Pancreas (tissue), 10 donors: ENCODE measurements around the gene FAM228B. TPM values are rescaled to one million over a fixed set of nuclear protein-coding genes. Genes with fewer than 3 reads are reported as not detected.
A peak's percentile ranks its signal among the peaks of the same experiment; 100 is the strongest.

Source experiments
- ATAC-seq, 4 donors: fragments of 200-7000 bp; cut with Tn5 transposase; one replicate each; pipeline versions ENCODE4 v1.8.0 to v1.9.1; 2020; ENCODE audit warnings: mild to moderate bottlenecking in 4 of 4, moderate library complexity in 4 of 4
- DNase-seq, 6 donors: peaks; one replicate each; pipeline ENCODE4 v3.0.0-alpha.2; 2020
- FAIRE-seq: peaks from 2 replicates; lab custom pipeline; 2012; peaks lifted over from hg19 to GRCh38; lab: Jason Lieb, UNC
- H3K27ac ChIP-seq, 4 donors: fragments of 200-600 bp; sonication (generic); 1 replicate in 3 of 4; 2 replicates in 1 of 4; pipeline versions ENCODE4 v1.5.0 to v1.8.0; 2020
- H3K27me3 ChIP-seq, 4 donors: fragments of 200-600 bp; one replicate each; pipeline ENCODE4 v1.8.0; 2021
- H3K36me3 ChIP-seq, 3 donors: fragments of 200-600 bp; sonication (generic) in 1 of 3; one replicate each; pipeline versions ENCODE4 v1.5.0 to v1.8.0; 2020 to 2021
- H3K4me1 ChIP-seq, 3 donors: fragments of 200-600 bp; one replicate each; pipeline ENCODE4 v1.8.0; 2021
- H3K4me3 ChIP-seq, 4 donors: fragments of 200-600 bp; sonication (generic) in 2 of 4; one replicate each; pipeline versions ENCODE4 v1.5.0 to v1.8.0; 2020 to 2021
- H3K9me3 ChIP-seq, 4 donors: fragments of 200-600 bp; one replicate each; pipeline ENCODE4 v1.8.0; 2021
- CTCF ChIP-seq, 4 donors: fragments of 200-600 bp; sonication (generic) in 3 of 4; IDR thresholded peaks; one replicate each; pipeline versions ENCODE4 v1.5.0 to v1.8.0; 2021; ENCODE audit warnings: antibody characterized with exemption in 4 of 4
- WGBS, 2 donors: extraction: QIAGEN DNeasy Blood & Tissue Kit; methylation state at CpG; one replicate each; pipeline ENCODE4 v1.1.7; 2013; 5-methylcytosine and 5-hydroxymethylcytosine counted together
- intact Hi-C, 3 donors: fragments of 100-400 bp; cut with DNase I; formaldehyde crosslinking; loops; one replicate each; pipeline versions ENCODE4 v1.11.1 to v1.14.2; 2022
- polyA plus RNA-seq, 2 donors: library from polyadenylated mRNA; stranded (reverse); fragments of 200-250 nt; gene quantifications; one replicate each; pipeline ENCODE4 v1.2.3, GENCODE V29; 2013
- total RNA-seq, 6 donors: library from RNA; stranded (reverse); fragmentation: NEBNext Ultra II Directional in 4 of 6; extraction: Animal tissue kit (Norgen Biotek cat#: 25700) in 4 of 6; gene quantifications; one replicate each; pipeline versions ENCODE4 v1.2.1 to v1.2.4, GENCODE V29; 2021 to 2023
- donor health status: healthy with polysubstance abuse.
- donor health status: DM: no; HTN: no; CAD: no; lungs with moderate emphysema.
- donor health status: DM: no; HTN: no; CAD: no.
- donor health status: control.
- donor health status: control.
- donor health status: Bipolar disorder and iron deficiency.
- donor health status: DM: yes; HTN: yes; CAD: no.
- donor health status: DM: no; HTN: no; CAD: no.
- donor health status: DM: no; HTN: no; CAD: no.
- donor health status: DM: yes; HTN: yes; CAD: no.

Gene FAM228B
- total and polyA plus RNA-seq, 8 donors, result 5.8 to 31.4 (median 9.0) TPM

- Histone ChIP-seq H3K27me3 (no peaks in the 10 kb centered on the region), H3K4me1 (no peaks in the 10 kb centered on the region), H3K9me3 (no peaks in the 10 kb centered on the region), H3K27ac (no peak within 1 kb of the TSS), H3K4me3 (no peak within 1 kb of the TSS), H3K36me3 (no peaks in the 10 kb centered on the region)
- FAIRE-seq, result no peak
- peak in 1 of 4 donors; percentile 28 for ATAC-seq
- no peak for TF ChIP-seq CTCF (IDR thresholded peaks at IDR 0.05)
- no peak for DNase-seq
- 22 to 26% methylated on average over 44 to 46 of the region's 46 CpGs for WGBS, 2 donors
- intact Hi-C loops, result no loop called here
Observed at GRCh38 chr2:24174851-24175277, 51.6 kb downstream of the FAM228B start, which contains the start of gene FAM228A. Gene FAM228A (plus strand): TSS chr2:24175053. CDS start chr2:24175481, 428 bp downstream.

- TF ChIP-seq CTCF (IDR thresholded peaks at IDR 0.05), result no peak
- Histone ChIP-seq H3K27ac (no peak overlapping the region), H3K4me3 (no peak overlapping the region), H3K9me3 (no peaks in the 10 kb centered on the region), H3K36me3 (no peaks in the 10 kb centered on the region), H3K27me3 (no peaks in the 10 kb centered on the region), H3K4me1 (no peaks in the 10 kb centered on the region)
- DNase-seq (no peak), FAIRE-seq (no peak), ATAC-seq (no peak)
- WGBS, 2 donors, result 84% methylated on average over 17 of the region's 17 CpGs
- intact Hi-C loops, result no loop called here
Observed at GRCh38 chr2:24175631-24176187, 52.4 kb downstream of the FAM228B start.

- intact Hi-C loops, result no loop called here
- no peak for FAIRE-seq
Observed at GRCh38 chr2:24176326-24176725, 53.1 kb downstream of the FAM228B start.

GRCh38 chr2:24179683-24180082, 56.4 kb downstream of the FAM228B start:
- no peak for TF ChIP-seq CTCF (IDR thresholded peaks at IDR 0.05)
- no peaks in the 10 kb centered on the region for H3K27me3 ChIP-seq
- ATAC-seq, result no peak
- intact Hi-C loops, result no loop called here
- H3K9me3 ChIP-seq, result no peaks in the 10 kb centered on the region
- no peak for DNase-seq
- no peak for FAIRE-seq
- no peak overlapping the region for H3K27ac ChIP-seq
- H3K4me1 ChIP-seq, result no peaks in the 10 kb centered on the region
- H3K4me3 ChIP-seq, result no peak overlapping the region
- no peaks in the 10 kb centered on the region for H3K36me3 ChIP-seq

More at GRCh38 chr2:24176326-24176725, 53.1 kb downstream of the FAM228B start:
- Histone ChIP-seq H3K27me3 (no peaks in the 10 kb centered on the region), H3K4me1 (no peaks in the 10 kb centered on the region), H3K9me3 (no peaks in the 10 kb centered on the region), H3K4me3 (no peak overlapping the region), H3K27ac (no peak overlapping the region), H3K36me3 (no peaks in the 10 kb centered on the region)
- 91 to 100% methylated on average over 1 of the region's 1 CpG for WGBS, 2 donors
- DNase-seq (no peak), ATAC-seq (no peak)
- TF ChIP-seq CTCF (IDR thresholded peaks at IDR 0.05), result no peak

GRCh38 chr2:24181849-24182248, 58.6 kb downstream of the FAM228B start:
- Histone ChIP-seq H3K9me3 (no peaks in the 10 kb centered on the region), H3K36me3 (no peaks in the 10 kb centered on the region), H3K4me3 (no peak overlapping the region), H3K27ac (no peak overlapping the region), H3K27me3 (no peaks in the 10 kb centered on the region), H3K4me1 (no peaks in the 10 kb centered on the region)
- no peak for TF ChIP-seq CTCF (IDR thresholded peaks at IDR 0.05)
- FAIRE-seq, result no peak
- 80 to 84% methylated on average over 6 of the region's 6 CpGs for WGBS, 2 donors
- intact Hi-C loops, result no loop called here
- no peak for DNase-seq
- ATAC-seq, result no peak
